BLaER1 treated with 17β-estradiol and CSF1 and Interleukin-3, amounts not matched to agents 10 nM and 100 nM (cell line): ENCODE results near the gene CAMSAP3.

ENCODE experiments used
- H3K27ac ChIP-seq, 11 experiments: shearing (Covaris generic); formaldehyde crosslinking; 2 replicates each; pipeline ENCODE4 v1.8.1; 2022
- H3K27me3 ChIP-seq, 11 experiments: shearing (Covaris generic); formaldehyde crosslinking; 2 replicates each; pipeline ENCODE4 v1.8.1; 2022
- H3K36me3 ChIP-seq, 11 experiments: shearing (Covaris generic); formaldehyde crosslinking; 2 replicates each; pipeline ENCODE4 v1.8.1; 2022
- H3K4me1 ChIP-seq, 10 experiments: shearing (Covaris generic); formaldehyde crosslinking; 2 replicates each; pipeline ENCODE4 v1.8.1; 2022
- H3K4me2 ChIP-seq, 11 experiments: shearing (Covaris generic); formaldehyde crosslinking; 2 replicates each; pipeline ENCODE4 v1.8.1; 2022
- H3K4me3 ChIP-seq, 10 experiments: shearing (Covaris generic); formaldehyde crosslinking; 2 replicates each; pipeline ENCODE4 v1.8.1; 2022
- H3K9ac ChIP-seq, 11 experiments: shearing (Covaris generic); formaldehyde crosslinking; 2 replicates each; pipeline ENCODE4 v1.8.1; 2022
- H3K9me3 ChIP-seq, 11 experiments: shearing (Covaris generic); formaldehyde crosslinking; replicated peaks in 1 of 11; 2 replicates each; pipeline ENCODE4 v1.8.1; 2022
- H4K20me1 ChIP-seq, 11 experiments: shearing (Covaris generic); formaldehyde crosslinking; 2 replicates each; pipeline ENCODE4 v1.8.1; 2022
- Cebpa-rat ChIP-seq, 11 experiments: shearing (Covaris generic); IDR thresholded peaks; 2 replicates each; pipeline ENCODE4 v1.8.1; 2022

CAMSAP3 gene

GRCh38 chr19:7595466-7596133 lies at the start of gene CAMSAP3:
TSS of gene CAMSAP3 (plus strand) at chr19:7595863. CDS start at chr19:7596003, 140 bp downstream.
- Histone ChIP-seq H4K20me1 (peaks cover 0 to 21% (median 5%) of the 10 kb centered on the region in 11 experiments; a peak in 11 of 22 replicates), H3K36me3 (no peaks in the 10 kb centered on the region), H3K27me3 (peaks cover 44 to 54% (median 50%) of the 10 kb centered on the region in 11 experiments), H3K27ac (no peak within 1 kb of the TSS), H3K9ac (peak within 1 kb of the TSS in 10 of 11 experiments; percentile 48 to 74 (median 66); a peak in 18 of 22 replicates), H3K9me3 (no peaks in the 10 kb centered on the region), H3K4me3 (peak within 1 kb of the TSS; percentile 63 to 76 (median 68)), H3K4me1 (peaks cover 0 to 11% (median 6%) of the 10 kb centered on the region in 10 experiments; a peak in 12 of 20 replicates), H3K4me2 (peak within 1 kb of the TSS; percentile 82 to 95 (median 88))
- no peak for TF ChIP-seq Cebpa-rat (IDR thresholded peaks at IDR 0.05)

GRCh38 chr19:7545904-7546303 lies 49.8 kb upstream of the CAMSAP3 start:
- H3K4me2 ChIP-seq = peak overlapping the region; percentile 58 to 94 (median 78); a peak in 19 of 22 replicates
- H3K9me3 ChIP-seq = no peaks in the 10 kb centered on the region
- peak overlapping the region in 4 of 11 experiments; percentile 45 to 80 (median 77); a peak in 8 of 22 replicates for H3K27ac ChIP-seq
- peaks cover 0 to 3% (median 0%) of the 10 kb centered on the region in 11 experiments; a peak in 1 of 22 replicates for H4K20me1 ChIP-seq
- TF ChIP-seq Cebpa-rat (IDR thresholded peaks at IDR 0.05) = no peak
- H3K4me3 ChIP-seq = no peak overlapping the region
- peaks cover 25 to 49% (median 41%) of the 10 kb centered on the region in 11 experiments for H3K36me3 ChIP-seq
- peaks cover 28 to 67% (median 50%) of the 10 kb centered on the region in 10 experiments for H3K4me1 ChIP-seq
- H3K9ac ChIP-seq = peak overlapping the region in 1 of 11 experiments; percentile 6; a peak in 2 of 22 replicates
- H3K27me3 ChIP-seq = no peaks in the 10 kb centered on the region

- H3K36me3 ChIP-seq = peaks cover 17 to 49% (median 42%) of the 10 kb centered on the region in 11 experiments
- no peak overlapping the region; a peak in 1 of 22 replicates for H3K27ac ChIP-seq
- no peak for TF ChIP-seq Cebpa-rat (IDR thresholded peaks at IDR 0.05)
These were observed 48.5 kb upstream of the CAMSAP3 start for GRCh38 chr19:7547159-7547558.

GRCh38 chr19:7549429-7550148 lies 46.1 kb upstream of the CAMSAP3 start:
- H3K9me3 ChIP-seq = peaks cover 0 to 3% (median 0%) of the 10 kb centered on the region in 11 experiments; a peak in 3 of 22 replicates
- no peak overlapping the region for H3K27ac ChIP-seq
- H3K27me3 ChIP-seq = no peaks in the 10 kb centered on the region
- H3K9ac ChIP-seq = no peak overlapping the region
- H3K36me3 ChIP-seq = peaks cover 5 to 55% (median 36%) of the 10 kb centered on the region in 11 experiments
- peaks cover 0 to 3% (median 0%) of the 10 kb centered on the region in 11 experiments; a peak in 1 of 22 replicates for H4K20me1 ChIP-seq
- H3K4me3 ChIP-seq = no peak overlapping the region
- no peak overlapping the region for H3K4me2 ChIP-seq
- peaks cover 14 to 30% (median 20%) of the 10 kb centered on the region in 10 experiments for H3K4me1 ChIP-seq
- no peak for TF ChIP-seq Cebpa-rat (IDR thresholded peaks at IDR 0.05)

More at GRCh38 chr19:7547159-7547558, 48.5 kb upstream of the CAMSAP3 start:
- H3K4me3 ChIP-seq = no peak overlapping the region
- peaks cover 0 to 3% (median 0%) of the 10 kb centered on the region in 11 experiments; a peak in 1 of 22 replicates for H4K20me1 ChIP-seq
- H3K4me1 ChIP-seq = peaks cover 17 to 54% (median 39%) of the 10 kb centered on the region in 10 experiments
- H3K9ac ChIP-seq = no peak overlapping the region
- no peaks in the 10 kb centered on the region for H3K9me3 ChIP-seq
- H3K4me2 ChIP-seq = peak overlapping the region in 2 of 11 experiments; percentile 80 to 84; a peak in 2 of 22 replicates
- no peaks in the 10 kb centered on the region for H3K27me3 ChIP-seq

GRCh38 chr19:7550169-7550770 lies 45.4 kb upstream of the CAMSAP3 start:
- no peak overlapping the region for H3K4me2 ChIP-seq
- H3K36me3 ChIP-seq = peaks cover 9 to 60% (median 41%) of the 10 kb centered on the region in 11 experiments
- TF ChIP-seq Cebpa-rat (IDR thresholded peaks at IDR 0.05) = no peak
- no peak overlapping the region for H3K27ac ChIP-seq
- H3K27me3 ChIP-seq = no peaks in the 10 kb centered on the region
- H3K9ac ChIP-seq = no peak overlapping the region
- 0 out of 22 replicates have a peak, but pooled peaks cover 0 to 3% (median 0%) of the 10 kb centered on the region in 11 experiments for H4K20me1 ChIP-seq
- no peak overlapping the region for H3K4me3 ChIP-seq
- H3K9me3 ChIP-seq = peaks cover 0 to 8% (median 0%) of the 10 kb centered on the region in 11 experiments; a peak in 5 of 22 replicates
- H3K4me1 ChIP-seq = peaks cover 7 to 23% (median 14%) of the 10 kb centered on the region in 10 experiments

GRCh38 chr19:7550987-7551761 lies 44.5 kb upstream of the CAMSAP3 start:
- Histone ChIP-seq H3K9me3 (peaks cover 0 to 8% (median 0%) of the 10 kb centered on the region in 11 experiments; a peak in 5 of 22 replicates), H3K27me3 (no peaks in the 10 kb centered on the region), H3K4me2 (no peak overlapping the region), H3K36me3 (peaks cover 15 to 69% (median 47%) of the 10 kb centered on the region in 11 experiments), H3K9ac (no peak overlapping the region), H3K27ac (no peak overlapping the region), H4K20me1 (0 out of 22 replicates have a peak, but pooled peaks cover 0 to 3% (median 0%) of the 10 kb centered on the region in 11 experiments), H3K4me3 (no peak overlapping the region), H3K4me1 (peaks cover 0 to 14% (median 5%) of the 10 kb centered on the region in 10 experiments; a peak in 11 of 20 replicates)
- no peak for TF ChIP-seq Cebpa-rat (IDR thresholded peaks at IDR 0.05)

GRCh38 chr19:7552781-7553180 lies 42.9 kb upstream of the CAMSAP3 start:
- Histone ChIP-seq H3K9me3 (peaks cover 0 to 8% (median 0%) of the 10 kb centered on the region in 11 experiments; a peak in 5 of 22 replicates), H3K27me3 (no peaks in the 10 kb centered on the region), H3K9ac (no peak overlapping the region), H3K36me3 (peaks cover 25 to 77% (median 56%) of the 10 kb centered on the region in 11 experiments), H3K4me1 (no peaks in the 10 kb centered on the region), H4K20me1 (0 out of 22 replicates have a peak, but pooled peaks cover 0 to 3% (median 0%) of the 10 kb centered on the region in 11 experiments), H3K4me2 (no peak overlapping the region), H3K27ac (no peak overlapping the region), H3K4me3 (no peak overlapping the region)
- TF ChIP-seq Cebpa-rat (IDR thresholded peaks at IDR 0.05) = no peak

GRCh38 chr19:7554565-7554964 lies 41.1 kb upstream of the CAMSAP3 start:
- Histone ChIP-seq H3K9me3 (peaks cover 0 to 8% (median 0%) of the 10 kb centered on the region in 11 experiments; a peak in 5 of 22 replicates), H4K20me1 (peaks cover 0 to 11% (median 0%) of the 10 kb centered on the region in 11 experiments; a peak in 3 of 22 replicates), H3K27ac (no peak overlapping the region), H3K36me3 (peaks cover 38 to 93% (median 72%) of the 10 kb centered on the region in 11 experiments), H3K4me2 (no peak overlapping the region), H3K4me1 (peaks cover 0 to 4% (median 0%) of the 10 kb centered on the region in 10 experiments; a peak in 1 of 20 replicates), H3K27me3 (no peaks in the 10 kb centered on the region), H3K4me3 (no peak overlapping the region), H3K9ac (no peak overlapping the region)
- no peak for TF ChIP-seq Cebpa-rat (IDR thresholded peaks at IDR 0.05)
